Glomerular endothelial cell (primary cell): ENCODE data around the gene GDI2. TPM values are rescaled to one million over a fixed set of nuclear protein-coding genes. Genes with fewer than 3 reads are reported as not detected.

ENCODE experiments used
- DNase-seq: peaks from one replicate; pipeline ENCODE4 v3.0.0-alpha.2; 2011; ENCODE audit warnings: low read depth, low spot score; ENCODE audit errors: extremely low read depth
- total RNA-seq: library from RNA; depleted of rRNA; stranded (reverse); fragments of >200 nt; gene quantifications from 2 replicates; pipeline ENCODE4 v1.2.3, GENCODE V29; 2015

Gene GDI2
- total RNA-seq, 1 donor from 2014 or later: 344 TPM

DNA sequence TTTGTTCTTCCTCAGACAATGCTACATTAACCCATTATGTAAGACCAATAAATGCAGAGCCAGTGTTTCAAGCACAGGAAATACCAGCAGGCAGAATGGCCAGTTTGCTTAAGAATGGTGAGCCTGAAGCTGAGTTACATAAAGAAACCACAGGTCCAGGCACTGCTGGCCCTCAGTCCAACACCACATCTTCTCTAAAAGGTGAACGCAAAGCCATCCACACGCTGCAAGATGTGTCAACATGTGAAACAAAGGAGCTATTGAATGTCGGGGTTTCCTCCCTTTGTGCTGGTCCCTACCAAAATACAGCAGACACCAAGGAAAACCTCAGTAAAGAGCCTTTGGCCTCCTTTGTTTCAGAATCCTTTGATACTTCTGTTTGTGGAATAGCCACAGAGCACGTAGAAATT lies 64.8 kb downstream of the GDI2 start:
- DNase-seq: no peak

DNA sequence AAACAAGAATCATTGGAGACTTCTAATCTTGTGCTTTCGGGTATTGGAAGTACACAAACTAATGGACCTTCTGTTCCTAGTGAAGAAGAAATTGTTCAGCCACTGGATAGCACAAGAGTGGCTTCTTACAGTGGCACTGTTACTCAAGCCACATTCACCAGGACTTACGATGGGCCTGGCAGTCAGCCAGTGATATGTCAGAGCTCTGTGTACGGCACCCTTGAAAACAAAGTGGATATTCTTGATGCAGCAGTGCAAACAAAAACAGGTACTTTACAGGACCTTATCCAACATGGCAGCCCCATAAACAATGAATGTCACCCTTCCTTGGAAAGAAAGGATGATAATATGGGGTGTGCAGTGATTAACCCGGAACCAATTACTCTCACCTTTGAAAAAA lies 67.0 kb downstream of the GDI2 start:
- DNase-seq: no peak

DNA sequence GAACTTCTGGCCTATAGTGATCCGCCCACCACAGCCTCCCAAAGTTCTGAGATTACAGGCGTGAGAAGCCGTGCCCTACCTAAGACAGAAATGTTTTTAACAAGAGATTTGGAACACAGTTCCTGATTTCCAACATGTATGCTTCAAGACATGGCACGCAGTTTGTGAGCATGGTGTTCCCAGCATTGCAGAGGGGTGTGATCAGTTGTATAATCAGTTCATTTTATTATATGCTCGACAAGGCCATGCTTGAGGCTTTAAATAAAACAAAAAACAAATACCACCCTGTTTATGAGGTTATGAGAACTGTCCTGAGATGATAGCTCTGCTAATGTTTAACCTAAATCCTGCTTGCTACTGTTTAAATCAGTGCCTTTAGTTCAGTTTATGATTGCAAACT lies 68.4 kb downstream of the GDI2 start:
- no peak for DNase-seq

DNA sequence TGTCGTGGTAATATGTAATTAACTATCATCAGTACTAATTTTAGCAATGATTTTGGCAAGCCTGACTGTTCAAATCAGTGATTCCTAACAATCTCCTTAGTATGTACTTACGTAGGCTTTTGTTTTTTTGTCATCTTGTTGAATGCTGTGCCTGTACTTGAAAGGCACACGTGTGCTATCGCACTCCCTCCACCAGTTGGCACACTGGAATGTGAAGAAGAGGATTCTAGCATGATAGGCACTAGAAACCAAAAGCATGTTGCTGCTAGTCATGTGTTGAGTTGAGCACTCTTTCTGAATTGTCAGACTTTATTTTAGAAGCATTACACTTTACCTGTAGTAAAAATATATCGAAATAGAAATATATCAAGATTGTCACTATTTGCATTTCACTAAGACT lies 69.5 kb downstream of the GDI2 start:
- no peak for DNase-seq

DNA sequence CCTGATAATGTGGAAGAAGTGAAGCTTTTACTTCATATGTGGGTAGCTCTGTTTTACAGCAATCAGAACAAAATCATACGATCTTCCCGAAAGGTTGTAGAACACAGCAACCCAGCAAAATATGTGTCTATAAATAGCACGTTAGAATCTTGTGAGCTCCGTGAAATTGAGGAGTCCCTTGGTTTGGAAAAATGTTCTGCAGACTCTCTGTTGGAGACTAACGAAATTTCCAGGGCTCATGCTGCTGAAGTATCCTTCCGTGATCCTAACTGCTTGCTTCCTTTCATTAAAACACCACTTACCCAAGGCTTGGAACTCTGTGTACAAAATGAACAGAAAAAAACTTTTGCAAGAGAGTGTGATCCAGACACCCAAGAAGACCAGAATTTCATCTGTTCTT lies 71.1 kb downstream of the GDI2 start:
- DNase-seq: no peak

DNA sequence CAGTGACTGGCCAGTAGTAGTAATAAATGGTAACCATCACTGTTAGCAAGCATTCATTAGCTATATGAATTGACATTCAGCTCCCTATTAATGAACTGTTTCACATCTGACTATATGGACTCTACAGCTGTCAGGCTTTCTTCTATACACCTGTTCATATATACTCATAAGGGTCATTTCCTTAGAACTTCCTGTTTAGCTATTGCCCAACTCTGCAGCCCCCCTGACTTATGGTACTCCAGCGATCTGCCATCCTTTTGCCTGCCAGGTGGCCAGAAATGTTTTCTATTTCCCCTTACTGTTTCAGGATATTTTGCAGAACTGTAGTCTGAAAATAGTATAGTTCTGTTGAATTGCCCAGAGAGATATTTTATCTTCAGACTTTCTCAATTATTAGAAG lies 72.0 kb downstream of the GDI2 start:
- DNase-seq: no peak

DNA sequence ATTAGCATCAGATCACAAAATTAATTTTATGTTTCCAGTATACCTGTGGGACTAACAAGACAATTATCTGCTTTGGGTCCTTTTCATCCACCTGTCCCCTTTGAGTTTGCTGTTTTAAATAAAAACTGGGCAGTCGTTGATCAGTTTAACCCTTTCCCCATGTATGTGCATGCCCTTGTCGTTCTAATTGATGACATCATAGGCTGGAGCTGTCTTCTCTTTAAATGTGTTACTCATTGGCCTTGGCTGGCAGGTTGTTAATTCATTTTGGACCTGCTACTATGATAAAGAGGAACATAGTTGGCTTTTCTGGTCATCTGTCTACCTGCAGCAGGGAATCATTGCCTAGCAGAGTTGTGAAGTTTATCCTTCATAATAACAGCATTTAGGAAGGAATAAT lies 74.8 kb downstream of the GDI2 start:
- no peak for DNase-seq

DNA sequence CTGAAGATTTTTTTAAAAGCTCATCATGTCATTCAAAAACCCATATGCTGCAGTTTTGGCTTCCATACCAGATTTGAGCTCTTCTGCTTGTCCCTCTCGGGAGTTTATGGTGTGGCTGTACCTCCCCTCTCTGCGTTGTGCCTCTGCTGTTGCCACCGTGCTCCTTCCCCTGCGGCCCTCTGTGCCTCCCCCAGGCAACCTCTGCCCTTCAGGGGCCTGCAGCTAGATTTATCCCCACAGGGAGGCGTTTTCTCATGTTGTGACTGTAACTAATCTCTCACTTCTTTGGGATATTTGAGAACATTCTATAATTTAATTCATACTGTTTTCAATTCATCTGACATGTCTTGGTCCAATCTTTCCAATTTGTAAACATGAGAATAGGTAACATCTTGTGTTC lies 75.9 kb downstream of the GDI2 start:
- DNase-seq: no peak

DNA sequence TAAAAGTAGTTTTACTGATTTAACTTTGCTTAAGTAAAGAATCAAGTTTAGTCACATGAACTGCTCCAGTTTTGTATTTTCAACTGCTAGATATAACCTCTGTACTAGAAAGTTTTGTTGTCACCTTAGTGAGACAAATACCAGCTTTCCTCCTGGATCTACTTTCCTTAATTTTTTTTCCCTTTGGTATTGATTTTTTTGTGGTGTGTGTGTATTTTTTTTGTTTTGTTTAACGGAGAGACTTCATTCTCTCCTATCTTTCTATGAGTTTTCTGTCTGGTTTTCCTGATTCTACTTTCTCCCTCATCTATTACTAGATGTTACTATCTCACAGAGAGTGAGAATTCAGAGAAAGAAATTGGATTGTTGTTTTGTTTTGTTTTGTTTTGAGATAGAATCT lies 76.6 kb downstream of the GDI2 start:
- no peak for DNase-seq

DNA sequence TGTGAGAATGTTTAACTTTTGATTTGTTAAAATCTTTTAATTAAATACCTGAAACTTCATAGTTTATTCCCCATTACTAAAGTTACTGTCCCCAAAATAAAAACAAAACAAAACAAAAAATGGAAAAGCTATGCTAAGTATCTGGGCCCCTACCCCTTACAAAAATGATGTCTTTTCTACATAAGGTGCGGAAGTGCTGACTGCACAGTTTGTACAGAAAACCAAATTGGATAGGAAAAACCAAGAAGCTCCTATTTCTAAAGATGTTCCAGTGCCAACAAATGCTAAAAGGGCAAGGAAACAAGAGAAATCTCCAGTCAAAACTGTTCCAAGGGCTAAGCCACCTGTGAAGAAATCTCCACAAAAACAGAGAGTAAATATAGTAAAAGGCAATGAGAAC lies 78.1 kb downstream of the GDI2 start:
- no peak for DNase-seq

DNA sequence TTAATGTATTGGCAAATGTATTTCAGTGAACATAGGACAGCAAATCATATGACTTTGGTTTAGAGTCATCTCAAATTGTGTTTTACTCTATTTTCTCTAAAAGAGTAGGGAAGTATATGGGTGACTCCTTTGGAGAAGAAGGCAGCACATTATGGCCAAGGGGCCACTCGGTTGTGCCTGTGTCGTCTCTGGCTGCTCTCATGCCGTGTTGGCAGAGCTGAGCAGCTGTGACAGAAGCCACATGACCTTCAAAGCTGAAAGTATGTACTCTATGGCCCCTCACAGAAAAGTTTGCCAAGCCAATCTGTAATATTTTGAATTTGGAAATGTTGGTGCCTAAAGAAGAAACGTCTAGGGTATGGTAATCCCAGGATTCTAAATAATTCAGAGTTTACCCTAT lies 81.1 kb downstream of the GDI2 start:
- DNase-seq: no peak

DNA sequence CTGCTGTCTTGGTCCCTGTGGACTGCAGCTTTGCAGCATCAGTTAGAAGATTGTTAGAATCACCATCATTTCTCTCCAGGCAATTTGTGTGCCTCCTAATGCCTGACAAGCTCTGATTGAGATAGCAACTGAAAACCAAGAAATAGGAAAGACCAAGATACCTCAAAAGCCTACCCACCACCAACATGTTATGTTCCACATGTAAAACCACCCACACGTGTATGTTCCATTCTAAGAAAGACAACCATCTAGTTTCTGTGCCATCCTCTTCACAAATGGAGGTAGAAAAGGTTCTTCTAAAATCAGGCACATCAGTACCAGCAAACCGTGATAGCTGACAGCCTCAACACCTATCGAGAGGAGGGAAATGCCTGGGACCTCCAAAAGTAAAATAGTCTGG lies 81.7 kb downstream of the GDI2 start:
- DNase-seq: no peak

DNA sequence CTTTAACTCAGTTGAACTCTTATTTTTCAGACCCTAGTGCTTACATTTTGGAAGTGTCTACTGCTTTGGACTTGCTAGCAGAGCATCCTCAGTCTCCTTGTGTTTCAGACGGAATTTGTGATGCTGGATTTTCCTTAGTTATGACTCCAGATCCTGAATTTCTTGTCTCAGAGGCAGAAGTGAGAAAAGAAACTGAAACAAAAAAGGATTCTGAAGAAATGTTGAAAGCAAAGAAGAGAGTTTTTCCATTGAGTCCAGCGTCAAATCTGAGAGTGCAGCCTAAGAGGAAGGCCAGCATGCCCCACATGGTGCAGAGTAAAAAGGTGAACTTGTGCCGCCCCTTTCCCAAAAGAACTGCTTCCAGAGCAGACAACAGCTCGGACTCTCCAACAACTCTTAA lies 82.5 kb downstream of the GDI2 start:
- no peak for DNase-seq

DNA sequence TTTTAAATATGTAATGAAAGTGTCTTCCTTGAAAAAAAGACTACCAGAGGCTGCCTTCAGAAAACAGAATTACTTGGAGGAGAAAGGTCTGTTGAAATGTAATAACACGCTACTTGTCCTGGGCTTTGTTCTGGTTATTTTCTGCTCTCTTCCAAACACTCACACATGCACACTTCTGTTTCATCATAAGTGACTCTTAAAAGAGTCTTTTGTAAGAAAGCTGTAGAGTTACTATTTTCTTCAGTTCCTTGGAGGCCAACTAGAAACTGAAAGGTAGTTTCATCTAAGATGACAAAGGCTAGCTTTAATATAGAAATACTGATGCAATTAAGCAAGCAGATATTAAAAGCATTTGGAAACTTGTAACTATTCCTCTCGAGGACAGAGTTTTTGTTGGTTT lies 89.5 kb downstream of the GDI2 start:
- DNase-seq: no peak

DNA sequence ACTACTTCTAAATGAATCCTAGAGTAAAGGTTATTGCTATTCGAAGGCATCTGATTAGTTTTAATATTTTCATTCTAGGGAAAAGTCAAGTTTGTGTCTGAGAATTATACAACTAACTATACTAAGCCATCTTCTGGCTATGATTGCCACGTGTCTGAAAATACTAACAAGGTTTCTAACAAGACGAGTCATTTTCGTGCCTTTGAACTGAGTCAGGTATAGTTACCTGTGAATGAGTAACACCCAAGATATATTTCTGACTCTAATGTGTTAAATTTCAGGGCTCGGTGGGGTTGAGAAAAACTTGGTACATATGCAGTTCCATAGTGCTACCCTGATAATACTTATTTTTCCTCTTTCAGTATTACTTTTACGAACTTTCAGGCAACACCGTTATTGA lies 93.1 kb downstream of the GDI2 start:
- DNase-seq: no peak

DNA sequence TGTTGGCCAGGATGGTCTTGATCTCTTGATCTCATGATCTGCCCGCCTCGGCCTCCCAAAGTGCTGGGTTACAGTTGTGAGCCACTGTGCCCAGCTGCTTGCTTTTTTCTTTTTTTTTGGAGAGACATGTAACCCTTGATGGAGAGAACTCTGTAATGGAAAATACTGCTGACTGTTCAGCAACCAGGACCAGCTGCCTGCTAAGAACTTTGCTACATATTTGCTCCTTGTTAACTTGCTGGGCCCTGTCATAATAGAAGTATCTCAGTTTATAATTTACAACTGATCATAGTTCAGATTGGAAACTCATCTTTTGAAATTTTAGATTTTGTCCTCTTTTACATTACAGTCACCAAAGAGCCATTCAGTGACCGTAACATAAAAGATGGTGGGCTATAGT lies 93.7 kb downstream of the GDI2 start:
- DNase-seq: no peak

Other genes with a start within 250 kb of the GDI2 start
- gene ASB13, start 146.8 kb downstream of the GDI2 start, total RNA-seq: 12.4 and 13.8 TPM in 2 replicates
- gene TASOR2, start 128.6 kb downstream of the GDI2 start, total RNA-seq: 35.7 and 66.7 TPM in 2 replicates
- 5.9 and 13.9 TPM in 2 replicates for gene ANKRD16, start 76.5 kb upstream of the GDI2 start, total RNA-seq
- gene FBH1, start 76.8 kb upstream of the GDI2 start, total RNA-seq: 73.8 and 84.5 TPM in 2 replicates
- 46.7 and 47.7 TPM in 2 replicates for gene IL15RA, start 164.1 kb upstream of the GDI2 start, total RNA-seq
- gene IL2RA, start 248.9 kb upstream of the GDI2 start, total RNA-seq: not detected in 2 replicates